ENCODE data around the gene HSPA4. TPM values are rescaled to one million over a fixed set of nuclear protein-coding genes. Genes with fewer than 3 reads are reported as not detected.

HSPA4 gene
- total RNA-seq, 1 experiment from 2014 or later, result 237 TPM

DNA sequence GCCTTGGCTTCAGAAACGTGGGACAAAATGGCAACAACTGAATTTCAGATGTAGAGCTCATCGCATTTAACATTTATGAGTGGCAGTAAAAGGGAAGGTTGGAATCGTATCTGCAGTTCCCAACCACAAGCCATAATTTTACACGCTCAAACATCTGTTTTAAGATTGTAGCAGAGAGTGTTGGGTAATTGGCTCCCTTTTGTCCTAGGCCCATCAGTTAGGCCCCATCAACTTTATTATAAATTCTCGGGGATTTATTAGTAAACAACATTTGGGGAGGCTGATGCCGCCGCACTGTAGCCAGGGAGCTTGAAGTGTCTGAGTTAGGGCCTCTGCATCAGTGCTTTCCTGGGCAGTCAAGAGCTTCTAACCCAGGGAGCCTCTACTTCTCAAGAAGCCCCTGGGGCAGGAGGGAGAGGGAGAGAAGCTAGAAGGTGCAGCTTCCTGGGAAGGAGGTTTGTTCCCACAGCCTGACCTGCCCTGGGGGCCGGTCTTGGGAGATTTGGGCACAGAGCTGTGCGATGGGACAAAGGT lies 66.2 kb downstream of the HSPA4 start:
- no peak overlapping the region for H3K27ac Mint-ChIP-seq (ENCODE audit: unreplicated experiment)
- Histone ChIP-seq H3K4me1 (no peaks in the 10 kb centered on the region), H3K36me3 (ENCODE audit: control insufficient read depth, insufficient read depth, low read length) (no peaks in the 10 kb centered on the region), H3K9me3 (no peaks in the 10 kb centered on the region), H3K4me3 (ENCODE audit: low read depth, low read length) (no peak overlapping the region), H3K27me3 (replicated peaks; ENCODE audit: control insufficient read depth, insufficient read depth, low read length) (no peaks in the 10 kb centered on the region)
- TF ChIP-seq, protein P1, sequence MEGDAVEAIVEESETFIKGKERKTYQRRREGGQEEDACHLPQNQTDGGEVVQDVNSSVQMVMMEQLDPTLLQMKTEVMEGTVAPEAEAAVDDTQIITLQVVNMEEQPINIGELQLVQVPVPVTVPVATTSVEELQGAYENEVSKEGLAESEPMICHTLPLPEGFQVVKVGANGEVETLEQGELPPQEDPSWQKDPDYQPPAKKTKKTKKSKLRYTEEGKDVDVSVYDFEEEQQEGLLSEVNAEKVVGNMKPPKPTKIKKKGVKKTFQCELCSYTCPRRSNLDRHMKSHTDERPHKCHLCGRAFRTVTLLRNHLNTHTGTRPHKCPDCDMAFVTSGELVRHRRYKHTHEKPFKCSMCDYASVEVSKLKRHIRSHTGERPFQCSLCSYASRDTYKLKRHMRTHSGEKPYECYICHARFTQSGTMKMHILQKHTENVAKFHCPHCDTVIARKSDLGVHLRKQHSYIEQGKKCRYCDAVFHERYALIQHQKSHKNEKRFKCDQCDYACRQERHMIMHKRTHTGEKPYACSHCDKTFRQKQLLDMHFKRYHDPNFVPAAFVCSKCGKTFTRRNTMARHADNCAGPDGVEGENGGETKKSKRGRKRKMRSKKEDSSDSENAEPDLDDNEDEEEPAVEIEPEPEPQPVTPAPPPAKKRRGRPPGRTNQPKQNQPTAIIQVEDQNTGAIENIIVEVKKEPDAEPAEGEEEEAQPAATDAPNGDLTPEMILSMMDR (IDR thresholded peaks at IDR 0.05; ENCODE audit: insufficient read depth in 1 of 2, low read depth in 1 of 2, low read length in 1 of 2, severe bottlenecking in 1 of 2, unreplicated experiment in 1 of 2), result no peak
- no peaks in the 10 kb centered on the region for H3K4me1 Mint-ChIP-seq (ENCODE audit: low read depth, unreplicated experiment)
- ChIA-PET CTCF (no interaction called here), POLR2A (no interaction called here)
- no peak overlapping the region for H3K4me3 Mint-ChIP-seq (ENCODE audit: unreplicated experiment)
- BruUV-seq (replicated peaks), result no TSS peak
- DNase-seq, result no peak
- H3K9me3 Mint-ChIP-seq (ENCODE audit: unreplicated experiment), result no peaks in the 10 kb centered on the region
- H3K36me3 Mint-ChIP-seq (ENCODE audit: insufficient read depth, unreplicated experiment), result no peaks in the 10 kb centered on the region
- H3K27me3 Mint-ChIP-seq (ENCODE audit: insufficient read depth, unreplicated experiment), result no peaks in the 10 kb centered on the region
- intact Hi-C loops (cut with micrococcal nuclease; ENCODE audit: unreplicated experiment), result no loop called here

DNA sequence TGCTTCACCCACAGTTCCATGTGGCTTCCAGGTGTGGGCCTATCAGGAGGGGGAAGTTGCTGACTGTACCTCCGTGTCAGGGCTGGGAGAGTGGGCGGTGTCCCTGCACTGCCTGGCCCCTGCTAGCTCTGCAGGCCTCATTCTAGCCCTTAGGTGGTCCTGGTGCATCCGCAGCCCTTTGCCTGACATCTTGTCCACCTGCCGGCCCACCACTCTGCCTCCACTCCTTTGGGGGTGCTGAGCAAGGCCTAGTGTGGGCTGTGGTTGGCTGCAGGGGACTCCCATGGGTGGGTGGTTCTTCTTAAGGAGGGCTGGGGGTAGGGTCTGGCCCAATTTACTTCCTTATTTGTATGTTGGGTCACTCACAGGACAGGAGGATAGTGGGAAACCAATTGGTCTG lies 66.9 kb downstream of the HSPA4 start:
- POLR2A ChIA-PET, result no interaction called here

DNA sequence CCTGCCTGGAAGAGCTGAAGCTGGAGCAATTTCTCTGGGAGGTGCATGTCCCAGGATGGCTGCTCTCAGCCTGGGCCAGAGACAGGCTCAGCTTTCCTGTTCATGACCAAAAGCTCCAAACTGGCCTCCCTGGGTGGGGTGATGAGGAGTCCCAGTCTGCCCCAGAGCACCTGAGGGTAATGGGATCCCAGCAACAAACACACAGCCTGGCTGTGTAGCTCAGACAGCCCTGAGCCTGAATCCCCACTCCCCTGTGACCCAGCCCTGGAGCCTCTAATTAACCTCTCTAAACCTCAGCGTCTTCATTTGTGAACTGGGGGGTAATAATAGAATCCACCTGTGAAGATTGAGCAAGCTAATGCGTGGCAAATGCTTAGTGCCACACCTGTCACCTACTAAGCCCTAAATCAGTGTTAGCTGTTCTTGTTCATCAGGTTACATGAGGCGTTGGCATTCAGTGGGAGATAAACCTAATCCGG lies 67.5 kb downstream of the HSPA4 start:
- CTCF ChIA-PET, result no interaction called here
- DNase-seq, result no peak
- intact Hi-C loops (cut with micrococcal nuclease; ENCODE audit: unreplicated experiment), result no loop called here
- no TSS peak for BruUV-seq (replicated peaks)
- no peak overlapping the region for H3K4me3 Mint-ChIP-seq (ENCODE audit: unreplicated experiment)
- Histone ChIP-seq H3K4me3 (ENCODE audit: low read depth, low read length) (no peak overlapping the region), H3K9me3 (no peaks in the 10 kb centered on the region), H3K4me1 (no peaks in the 10 kb centered on the region), H3K27me3 (replicated peaks; ENCODE audit: control insufficient read depth, insufficient read depth, low read length) (no peaks in the 10 kb centered on the region), H3K36me3 (ENCODE audit: control insufficient read depth, insufficient read depth, low read length) (no peaks in the 10 kb centered on the region)
- no peaks in the 10 kb centered on the region for H3K9me3 Mint-ChIP-seq (ENCODE audit: unreplicated experiment)
- TF ChIP-seq, protein P1 (IDR thresholded peaks at IDR 0.05; ENCODE audit: insufficient read depth in 1 of 2, low read depth in 1 of 2, low read length in 1 of 2, severe bottlenecking in 1 of 2, unreplicated experiment in 1 of 2), result no peak
- no peaks in the 10 kb centered on the region for H3K4me1 Mint-ChIP-seq (ENCODE audit: low read depth, unreplicated experiment)
- H3K27me3 Mint-ChIP-seq (ENCODE audit: insufficient read depth, unreplicated experiment), result no peaks in the 10 kb centered on the region
- H3K36me3 Mint-ChIP-seq (ENCODE audit: insufficient read depth, unreplicated experiment), result no peaks in the 10 kb centered on the region
- H3K27ac Mint-ChIP-seq (ENCODE audit: unreplicated experiment), result no peak overlapping the region
- POLR2A ChIA-PET, result no interaction called here

More for the DNA sequence above, 66.9 kb downstream of the HSPA4 start:
- BruUV-seq (replicated peaks), result no TSS peak
- Mint-ChIP-seq H3K4me3 (ENCODE audit: unreplicated experiment) (no peak overlapping the region), H3K9me3 (ENCODE audit: unreplicated experiment) (no peaks in the 10 kb centered on the region), H3K36me3 (ENCODE audit: insufficient read depth, unreplicated experiment) (no peaks in the 10 kb centered on the region), H3K4me1 (ENCODE audit: low read depth, unreplicated experiment) (no peaks in the 10 kb centered on the region), H3K27ac (ENCODE audit: unreplicated experiment) (no peak overlapping the region), H3K27me3 (ENCODE audit: insufficient read depth, unreplicated experiment) (no peaks in the 10 kb centered on the region)
- DNase-seq, result no peak
- CTCF ChIA-PET, result no interaction called here
- H3K27me3 ChIP-seq (replicated peaks; ENCODE audit: control insufficient read depth, insufficient read depth, low read length), result no peaks in the 10 kb centered on the region
- intact Hi-C loops (cut with micrococcal nuclease; ENCODE audit: unreplicated experiment), result no loop called here
- no peaks in the 10 kb centered on the region for H3K36me3 ChIP-seq (ENCODE audit: control insufficient read depth, insufficient read depth, low read length)
- H3K4me1 ChIP-seq, result no peaks in the 10 kb centered on the region
- TF ChIP-seq, protein P1 (IDR thresholded peaks at IDR 0.05; ENCODE audit: insufficient read depth in 1 of 2, low read depth in 1 of 2, low read length in 1 of 2, severe bottlenecking in 1 of 2, unreplicated experiment in 1 of 2), result no peak
- H3K9me3 ChIP-seq, result no peaks in the 10 kb centered on the region
- H3K4me3 ChIP-seq (ENCODE audit: low read depth, low read length), result no peak overlapping the region

All from Caco-2 (cell line).